Activated CD4-positive, alpha-beta memory T cell treated with anti-CD3 and anti-CD28 coated beads for 36 hours (primary cell): ENCODE results near the gene PAX5. TPM values are rescaled to one million over a fixed set of nuclear protein-coding genes. Genes with fewer than 3 reads are reported as not detected.

Experiments
- CTCF ChIA-PET: fragments of 350-600 bp; sonication (Branson Sonifier 250); formaldehyde crosslinking; loops from one replicate; lab custom pipeline; 2021; ENCODE audit warnings: antibody characterized with exemption, inconsistent platforms; lab: Charles Lee
- POLR2A ChIA-PET: fragments of 350-600 bp; sonication (Branson Sonifier 250); formaldehyde crosslinking; loops from one replicate; lab custom pipeline; 2021; ENCODE audit warnings: antibody characterized with exemption; lab: Charles Lee
- DNase-seq: peaks from one replicate; pipeline ENCODE4 v3.0.0-alpha.2; 2020
- H3K27ac Mint-ChIP-seq: one replicate; pipeline ENCODE4 v1.8.0; 2021; ENCODE audit warnings: mixed read lengths
- H3K27me3 Mint-ChIP-seq: one replicate; pipeline ENCODE4 v1.8.0; 2021; ENCODE audit warnings: mixed read lengths
- H3K36me3 Mint-ChIP-seq: one replicate; pipeline ENCODE4 v1.8.0; 2021; ENCODE audit warnings: mixed read lengths
- H3K4me1 Mint-ChIP-seq: one replicate; pipeline ENCODE4 v1.8.0; 2021; ENCODE audit warnings: low read depth, mixed read lengths
- H3K4me3 Mint-ChIP-seq: one replicate; pipeline ENCODE4 v1.8.0; 2021; ENCODE audit warnings: mild to moderate bottlenecking, mixed read lengths
- H3K9me3 Mint-ChIP-seq: one replicate; pipeline ENCODE4 v1.8.0; 2021; ENCODE audit warnings: mixed read lengths
- intact Hi-C: fragments of 100-400 bp; cut with micrococcal nuclease; formaldehyde crosslinking; loops from one replicate; pipeline ENCODE4 v1.15.1; 2023
- total RNA-seq, 2 experiments: library from RNA; stranded (reverse); gene quantifications; one replicate each; pipeline ENCODE4 v1.2.3, GENCODE V29; 2021

Gene PAX5
- total RNA-seq, 2 experiments from 2014 or later = 0.12 to 0.15 TPM

GRCh38 chr9:36900856-36901220, 133.2 kb downstream of the PAX5 start:
- Mint-ChIP-seq H3K27ac (no peak overlapping the region), H3K4me3 (no peak overlapping the region), H3K27me3 (peaks cover 16% of the 10 kb centered on the region), H3K36me3 (no peaks in the 10 kb centered on the region), H3K4me1 (no peaks in the 10 kb centered on the region), H3K9me3 (no peaks in the 10 kb centered on the region)
- ChIA-PET POLR2A (no interaction called here), CTCF (no interaction called here)
- no peak for DNase-seq
- intact Hi-C loops = no loop called here

DNA sequence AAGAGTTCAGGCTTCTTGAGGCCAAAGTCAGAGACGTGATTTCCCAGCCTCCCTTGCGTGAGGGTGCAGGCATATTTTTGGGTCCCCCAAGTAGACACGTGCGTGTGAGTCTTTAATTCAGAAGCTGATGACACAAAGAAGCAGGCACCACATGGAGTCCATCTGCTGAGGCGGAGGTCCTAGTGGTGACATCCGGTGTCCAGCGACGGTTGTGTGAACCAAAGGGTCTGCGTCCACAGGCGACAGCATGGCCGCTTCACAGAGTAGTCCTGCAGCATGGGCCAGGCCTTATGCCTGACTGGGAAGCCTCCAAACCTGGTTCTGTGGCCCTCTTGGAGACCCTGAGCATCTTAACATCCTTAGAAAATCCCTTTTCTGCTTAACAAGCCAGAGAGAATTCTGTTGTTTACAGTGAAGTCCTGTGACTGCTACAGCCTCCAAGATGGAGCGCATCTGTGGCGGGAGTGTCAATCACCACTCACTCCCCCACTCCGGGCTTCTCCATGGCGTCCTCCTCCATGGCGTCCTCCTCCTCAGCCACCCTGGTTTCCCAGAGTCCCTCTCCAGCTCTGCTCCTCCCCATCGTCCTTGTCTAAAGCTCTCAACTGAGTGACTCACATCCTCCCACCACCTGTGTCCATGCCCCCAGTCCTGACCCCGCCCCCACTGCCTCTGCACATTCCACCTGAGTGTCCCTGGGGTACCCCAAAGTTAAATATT, 133.8 kb downstream of the PAX5 start:
- H3K4me1 Mint-ChIP-seq = no peaks in the 10 kb centered on the region
- peaks cover 11% of the 10 kb centered on the region for H3K27me3 Mint-ChIP-seq
- no peak for DNase-seq
- intact Hi-C loops = no loop called here
- H3K4me3 Mint-ChIP-seq = no peak overlapping the region
- no peak overlapping the region for H3K27ac Mint-ChIP-seq
- POLR2A ChIA-PET = no interaction called here
- no peaks in the 10 kb centered on the region for H3K36me3 Mint-ChIP-seq
- no peaks in the 10 kb centered on the region for H3K9me3 Mint-ChIP-seq
- CTCF ChIA-PET = no interaction called here

- Mint-ChIP-seq H3K9me3 (no peaks in the 10 kb centered on the region), H3K36me3 (no peaks in the 10 kb centered on the region), H3K27me3 (peaks cover 5% of the 10 kb centered on the region), H3K4me3 (no peak overlapping the region), H3K27ac (no peak overlapping the region), H3K4me1 (no peaks in the 10 kb centered on the region)
- CTCF ChIA-PET = no interaction called here
- no peak for DNase-seq
- intact Hi-C loops = no loop called here
- POLR2A ChIA-PET = no interaction called here
Measured at GRCh38 chr9:36899406-36899805, 134.7 kb downstream of the PAX5 start.

DNA sequence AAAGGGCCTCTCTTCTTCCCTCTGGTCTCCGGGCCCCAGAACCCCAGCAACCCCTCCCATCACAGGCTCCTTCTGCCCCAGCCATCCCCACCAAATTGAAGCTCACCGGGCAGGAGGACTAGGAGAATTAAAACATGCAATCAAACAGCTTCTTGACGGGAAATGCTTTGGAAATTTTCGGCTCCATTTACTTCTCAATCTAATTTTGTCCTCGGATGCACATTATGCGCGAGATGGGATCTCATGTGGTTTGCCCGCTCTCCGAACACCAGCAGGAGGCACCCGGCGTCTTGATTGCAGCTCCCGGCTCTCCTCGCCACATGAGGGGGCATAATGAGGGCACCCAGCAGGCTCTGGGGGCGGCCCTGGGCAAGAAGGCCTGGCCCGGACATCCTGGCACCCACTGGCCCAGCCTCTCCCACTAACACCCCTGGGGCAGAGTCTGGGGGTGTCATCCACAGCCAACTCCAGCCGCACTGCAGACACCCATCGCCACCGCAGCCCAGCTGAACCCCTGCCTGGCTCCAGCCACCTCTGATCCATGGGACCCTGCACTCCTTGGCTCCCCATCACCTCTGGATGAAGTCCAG, 135.5 kb downstream of the PAX5 start:
- no peaks in the 10 kb centered on the region for H3K4me1 Mint-ChIP-seq
- peaks cover 5% of the 10 kb centered on the region for H3K27me3 Mint-ChIP-seq
- no peak overlapping the region for H3K27ac Mint-ChIP-seq
- DNase-seq = no peak
- ChIA-PET POLR2A (no interaction called here), CTCF (no interaction called here)
- intact Hi-C loops = no loop called here
- no peaks in the 10 kb centered on the region for H3K9me3 Mint-ChIP-seq
- H3K36me3 Mint-ChIP-seq = no peaks in the 10 kb centered on the region
- no peak overlapping the region for H3K4me3 Mint-ChIP-seq

- ChIA-PET CTCF (no interaction called here), POLR2A (no interaction called here)
- no peak for DNase-seq
- Mint-ChIP-seq H3K36me3 (no peaks in the 10 kb centered on the region), H3K4me1 (no peaks in the 10 kb centered on the region), H3K4me3 (no peak overlapping the region), H3K27ac (no peak overlapping the region), H3K27me3 (peaks cover 5% of the 10 kb centered on the region), H3K9me3 (no peaks in the 10 kb centered on the region)
- intact Hi-C loops = no loop called here
Measured at GRCh38 chr9:36897478-36897877, 136.6 kb downstream of the PAX5 start.

DNA sequence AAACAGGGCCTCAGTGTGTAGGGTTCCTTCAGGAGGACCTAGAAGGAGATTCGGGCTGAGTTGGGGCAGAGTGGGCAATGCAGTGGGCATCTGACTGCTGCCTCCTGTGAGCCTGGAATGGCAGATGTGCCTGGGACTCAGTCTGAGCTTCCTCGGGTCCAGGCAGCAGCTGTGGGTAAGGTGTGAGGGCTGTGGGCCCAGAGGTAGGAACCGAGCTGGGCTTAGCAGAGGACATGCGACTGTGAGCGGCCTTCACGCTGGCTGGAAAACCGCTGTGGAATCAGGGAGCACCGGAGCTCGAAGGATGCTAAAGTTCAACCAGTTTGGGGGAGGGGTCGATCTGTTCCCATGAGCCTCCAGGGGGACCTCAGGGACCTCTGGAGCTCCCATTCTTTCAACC, 137.0 kb downstream of the PAX5 start:
- H3K4me1 Mint-ChIP-seq = no peaks in the 10 kb centered on the region
- intact Hi-C loops = no loop called here
- H3K36me3 Mint-ChIP-seq = no peaks in the 10 kb centered on the region
- H3K9me3 Mint-ChIP-seq = no peaks in the 10 kb centered on the region
- no peak overlapping the region for H3K27ac Mint-ChIP-seq
- ChIA-PET CTCF (no interaction called here), POLR2A (no interaction called here)
- no peak for DNase-seq
- no peak overlapping the region for H3K4me3 Mint-ChIP-seq
- H3K27me3 Mint-ChIP-seq = peaks cover 5% of the 10 kb centered on the region

DNA sequence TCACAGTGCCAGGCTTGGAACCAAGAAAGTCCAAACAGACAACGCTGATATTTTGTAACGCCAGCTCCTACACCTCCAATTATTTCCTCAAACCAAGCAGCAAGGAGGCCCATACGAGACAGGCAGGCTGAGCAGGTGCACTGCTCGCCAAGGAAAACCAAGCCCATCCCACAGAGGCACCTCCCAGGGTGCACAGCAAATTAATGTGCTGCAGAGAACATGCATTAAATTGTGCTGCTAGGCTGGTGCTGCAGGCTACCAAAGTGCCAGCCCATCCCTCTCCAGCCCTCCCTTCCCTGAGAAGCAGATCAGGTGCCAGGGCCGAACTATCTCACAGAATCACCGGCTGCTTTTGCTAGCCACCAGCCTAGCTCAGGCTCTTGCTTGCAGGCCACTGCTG, 137.8 kb downstream of the PAX5 start:
- ChIA-PET POLR2A (no interaction called here), CTCF (interaction anchor here (2.3 kb wide), 1 partner anchor 23 kb away, joined by 9 read pairs; no protein-coding TSS in a partner anchor)

GRCh38 chr9:36895744-36896260, 138.3 kb downstream of the PAX5 start:
- H3K27ac Mint-ChIP-seq = no peak overlapping the region
- DNase-seq = no peak
- ChIA-PET CTCF (interaction anchor here (2.3 kb wide), 1 partner anchor 23 kb away, joined by 9 read pairs; no protein-coding TSS in a partner anchor), POLR2A (no interaction called here)
- peaks cover 5% of the 10 kb centered on the region for H3K27me3 Mint-ChIP-seq
- no peaks in the 10 kb centered on the region for H3K4me1 Mint-ChIP-seq
- H3K36me3 Mint-ChIP-seq = no peaks in the 10 kb centered on the region
- H3K4me3 Mint-ChIP-seq = no peak overlapping the region
- intact Hi-C loops = no loop called here
- H3K9me3 Mint-ChIP-seq = no peaks in the 10 kb centered on the region

More for the DNA sequence above, 137.8 kb downstream of the PAX5 start:
- DNase-seq = no peak
- Mint-ChIP-seq H3K36me3 (no peaks in the 10 kb centered on the region), H3K9me3 (no peaks in the 10 kb centered on the region), H3K27me3 (peaks cover 5% of the 10 kb centered on the region), H3K4me3 (no peak overlapping the region), H3K27ac (no peak overlapping the region), H3K4me1 (no peaks in the 10 kb centered on the region)
- intact Hi-C loops = no loop called here

DNA sequence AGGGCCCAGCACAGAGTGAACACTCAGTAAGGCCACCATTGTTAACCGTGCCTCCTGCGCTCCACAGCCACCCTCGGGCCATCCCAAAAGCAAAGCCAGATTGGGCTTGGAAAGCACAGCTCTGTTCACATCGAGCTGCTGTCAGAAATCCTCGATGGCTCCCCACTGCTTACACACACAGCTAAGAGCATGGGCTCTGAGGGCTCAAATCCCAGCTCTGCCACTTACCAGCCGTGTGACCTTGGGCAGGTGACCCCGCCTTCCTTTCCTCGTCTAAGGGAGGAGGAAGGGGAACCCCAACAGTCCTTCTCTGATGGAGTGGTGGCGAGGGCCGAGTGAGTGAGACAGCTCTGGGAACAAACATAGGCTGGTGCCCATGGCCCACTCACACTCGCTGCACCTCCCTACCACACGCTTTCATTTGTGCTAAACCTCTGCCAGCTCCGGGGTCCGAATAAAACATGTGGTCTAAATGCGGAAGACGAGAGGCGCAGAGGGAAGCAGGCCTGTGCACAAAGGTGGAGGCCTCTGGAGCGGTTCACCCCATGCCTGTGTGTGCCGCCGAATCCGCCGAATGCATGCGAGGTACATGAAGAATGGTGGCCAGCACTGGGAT, 139.3 kb downstream of the PAX5 start:
- CTCF ChIA-PET = interaction anchor here (2.3 kb wide), 1 partner anchor 22 kb away, joined by 9 read pairs; no protein-coding TSS in a partner anchor
- no peaks in the 10 kb centered on the region for H3K4me1 Mint-ChIP-seq
- peaks cover 3% of the 10 kb centered on the region for H3K27me3 Mint-ChIP-seq

GRCh38 chr9:36893911-36894310, 140.2 kb downstream of the PAX5 start:
- Mint-ChIP-seq H3K36me3 (no peaks in the 10 kb centered on the region), H3K27ac (no peak overlapping the region), H3K9me3 (no peaks in the 10 kb centered on the region), H3K4me3 (no peak overlapping the region), H3K4me1 (no peaks in the 10 kb centered on the region), H3K27me3 (no peaks in the 10 kb centered on the region)
- POLR2A ChIA-PET = no interaction called here
- intact Hi-C loops = no loop called here
- no peak for DNase-seq
- CTCF ChIA-PET = no interaction called here

More for the DNA sequence above, 139.3 kb downstream of the PAX5 start:
- intact Hi-C loops = no loop called here
- DNase-seq = no peak
- Mint-ChIP-seq H3K9me3 (no peaks in the 10 kb centered on the region), H3K36me3 (no peaks in the 10 kb centered on the region), H3K4me3 (no peak overlapping the region), H3K27ac (no peak overlapping the region)
- POLR2A ChIA-PET = no interaction called here

GRCh38 chr9:36893184-36893583, 140.9 kb downstream of the PAX5 start:
- H3K36me3 Mint-ChIP-seq = no peaks in the 10 kb centered on the region
- ChIA-PET CTCF (no interaction called here), POLR2A (no interaction called here)
- no peaks in the 10 kb centered on the region for H3K4me1 Mint-ChIP-seq
- no peak overlapping the region for H3K4me3 Mint-ChIP-seq
- H3K9me3 Mint-ChIP-seq = no peaks in the 10 kb centered on the region
- intact Hi-C loops = no loop called here
- no peaks in the 10 kb centered on the region for H3K27me3 Mint-ChIP-seq
- DNase-seq = no peak
- no peak overlapping the region for H3K27ac Mint-ChIP-seq

GRCh38 chr9:36892279-36892678, 141.8 kb downstream of the PAX5 start:
- H3K27me3 Mint-ChIP-seq = peaks cover 2% of the 10 kb centered on the region
- intact Hi-C loops = no loop called here
- H3K4me1 Mint-ChIP-seq = no peaks in the 10 kb centered on the region
- DNase-seq = no peak
- no peaks in the 10 kb centered on the region for H3K36me3 Mint-ChIP-seq
- no peaks in the 10 kb centered on the region for H3K9me3 Mint-ChIP-seq
- ChIA-PET POLR2A (no interaction called here), CTCF (interaction anchor here (2.2 kb wide), 1 partner anchor 19 kb away, joined by 12 read pairs; no protein-coding TSS in a partner anchor)
- H3K27ac Mint-ChIP-seq = no peak overlapping the region
- no peak overlapping the region for H3K4me3 Mint-ChIP-seq
